CD4-positive, alpha-beta memory T cell (primary cell): ENCODE data around the gene CAMKMT. TPM values are rescaled to one million over a fixed set of nuclear protein-coding genes. Genes with fewer than 3 reads are reported as not detected.

Experiments used
- CTCF ChIA-PET: fragments of 350-600 bp; sonication (Branson Sonifier 250); formaldehyde crosslinking; loops from one replicate; lab custom pipeline; 2021; ENCODE audit warnings: inconsistent platforms; ENCODE audit not compliant: partially characterized antibody; lab: Charles Lee
- POLR2A ChIA-PET: fragments of 350-600 bp; sonication (Branson Sonifier 250); formaldehyde crosslinking; loops from one replicate; lab custom pipeline; 2021; ENCODE audit not compliant: partially characterized antibody; lab: Charles Lee
- DNase-seq, 5 donors: peaks; one replicate each; pipeline versions ENCODE4 v3.0.0 to v3.0.0-alpha.2; 2020 to 2022; ENCODE audit warnings: mixed read lengths in 1 of 5
- H3K27ac ChIP-seq: one replicate; pipeline ENCODE4 v1.7.0; 2013; ENCODE audit warnings: low read depth, low read length
- H3K27me3 ChIP-seq: 2 replicates; pipeline ENCODE4 v1.7.0; 2013; ENCODE audit warnings: mild to moderate bottlenecking, low read length, moderate library complexity; ENCODE audit not compliant: insufficient read depth
- H3K36me3 ChIP-seq: 2 replicates; pipeline ENCODE4 v1.7.0; 2013; ENCODE audit warnings: mild to moderate bottlenecking, low read length, moderate library complexity; ENCODE audit not compliant: insufficient read depth
- H3K4me1 ChIP-seq: 2 replicates; pipeline ENCODE4 v1.7.0; 2013; ENCODE audit warnings: mild to moderate bottlenecking, low read length, moderate library complexity; ENCODE audit not compliant: insufficient read depth
- H3K4me3 ChIP-seq, 2 donors: one replicate each; pipeline ENCODE4 v1.7.0; 2013; ENCODE audit warnings: low read length in 2 of 2, mild to moderate bottlenecking in 1 of 2
- H3K9me3 ChIP-seq, 2 donors: one replicate each; pipeline ENCODE4 v1.7.0; 2013; ENCODE audit warnings: low read length in 2 of 2, control low read depth in 1 of 2; ENCODE audit not compliant: control insufficient read depth in 1 of 2
- H3K27ac Mint-ChIP-seq, 7 donors: one replicate each; pipeline ENCODE4 v1.8.0; 2020 to 2021; ENCODE audit warnings: mixed read lengths in 7 of 7, mild to moderate bottlenecking in 6 of 7, inconsistent platforms in 3 of 7, moderate library complexity in 3 of 7
- H3K27me3 Mint-ChIP-seq, 2 donors: one replicate each; pipeline ENCODE4 v1.8.0; 2020 to 2021; ENCODE audit warnings: mixed read lengths in 2 of 2
- H3K36me3 Mint-ChIP-seq, 2 donors: one replicate each; pipeline ENCODE4 v1.8.0; 2020 to 2021; ENCODE audit warnings: mixed read lengths in 2 of 2, inconsistent platforms in 1 of 2, mild to moderate bottlenecking in 1 of 2
- H3K4me1 Mint-ChIP-seq, 4 donors: one replicate each; pipeline ENCODE4 v1.8.0; 2020 to 2021; ENCODE audit warnings: mixed read lengths in 4 of 4, mild to moderate bottlenecking in 1 of 4
- H3K4me3 Mint-ChIP-seq, 8 donors: one replicate each; pipeline ENCODE4 v1.8.0; 2020 to 2021; ENCODE audit warnings: mixed read lengths in 8 of 8, mild to moderate bottlenecking in 7 of 8, moderate library complexity in 6 of 8, inconsistent platforms in 3 of 8
- H3K9me3 Mint-ChIP-seq, 8 donors: one replicate each; pipeline ENCODE4 v1.8.0; 2020 to 2021; ENCODE audit warnings: mixed read lengths in 8 of 8, mild to moderate bottlenecking in 5 of 8, inconsistent platforms in 3 of 8, moderate library complexity in 1 of 8
- intact Hi-C: fragments of 100-400 bp; cut with micrococcal nuclease; formaldehyde crosslinking; loops from one replicate; pipeline ENCODE4 v1.15.1; 2023
- polyA plus RNA-seq, 2 donors: library from polyadenylated mRNA; unstranded; fragments of 300-500 nt; fragmentation: Illumina TruSeq; gene quantifications; one replicate each; pipeline ENCODE4 v1.2.3, GENCODE V29; 2021
- total RNA-seq, 2 experiments: library from RNA; stranded (reverse); gene quantifications; one replicate each; pipeline ENCODE4 v1.2.3, GENCODE V29; 2021

The CAMKMT gene
- total and polyA plus RNA-seq, 4 experiments from 2014 or later = 9.3 to 19.7 (median 15.7) TPM

DNA sequence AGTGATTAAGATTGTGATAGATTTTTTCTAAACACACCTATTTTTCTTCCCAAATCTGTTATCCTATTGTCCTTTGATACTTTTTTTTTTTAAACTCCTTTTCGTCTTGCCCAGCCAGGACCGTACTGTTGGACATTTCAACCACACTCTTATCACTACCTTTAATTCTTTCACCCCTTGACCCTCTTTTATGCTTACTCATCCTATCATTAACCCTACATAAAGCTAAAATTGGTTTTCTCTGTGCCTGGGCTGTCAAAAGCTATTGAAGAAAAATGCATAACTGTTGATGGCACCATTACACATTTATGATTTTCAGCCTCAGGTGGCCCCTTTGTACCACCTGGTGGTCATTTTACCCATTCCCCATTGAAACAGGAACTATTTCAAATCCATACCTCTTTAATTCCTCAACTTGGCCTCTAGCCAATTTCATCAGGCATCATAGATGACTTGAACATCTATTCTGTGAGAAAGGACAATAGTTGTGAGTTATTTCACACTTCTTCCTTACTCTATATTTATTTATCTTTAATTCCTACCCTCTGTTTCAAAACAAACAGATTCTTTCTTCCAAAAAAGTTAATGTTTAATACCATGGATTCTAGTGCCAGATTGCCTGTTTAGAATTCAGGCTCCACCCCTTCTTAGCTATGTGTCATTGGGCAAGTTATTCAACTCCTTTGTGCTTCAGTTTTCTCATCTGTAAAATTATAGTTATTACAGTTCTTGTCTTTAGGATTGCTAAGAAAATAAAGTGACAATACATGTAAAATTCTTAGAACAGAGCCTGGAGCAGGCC is 258.6 kb downstream of the CAMKMT start:
- H3K27me3 Mint-ChIP-seq = no peaks in the 10 kb centered on the region
- no peak for DNase-seq
- H3K4me1 ChIP-seq = peaks cover 26% of the 10 kb centered on the region
- no peaks in the 10 kb centered on the region for H3K36me3 ChIP-seq
- no peaks in the 10 kb centered on the region for H3K27me3 ChIP-seq
- POLR2A ChIA-PET = no interaction called here
- H3K4me3 ChIP-seq = no peak overlapping the region
- H3K4me1 Mint-ChIP-seq = peaks cover 0 to 10% (median 4%) of the 10 kb centered on the region in 4 donors
- peaks cover 0 to 9% (median 0%) of the 10 kb centered on the region in 8 donors for H3K9me3 Mint-ChIP-seq
- no peak overlapping the region for H3K27ac ChIP-seq
- no peak overlapping the region for H3K27ac Mint-ChIP-seq
- peaks cover 0 to 4% of the 10 kb centered on the region in 2 donors for H3K36me3 Mint-ChIP-seq
- H3K9me3 ChIP-seq = no peaks in the 10 kb centered on the region
- intact Hi-C loops = no loop called here
- no peak overlapping the region for H3K4me3 Mint-ChIP-seq
- CTCF ChIA-PET = no interaction called here

DNA sequence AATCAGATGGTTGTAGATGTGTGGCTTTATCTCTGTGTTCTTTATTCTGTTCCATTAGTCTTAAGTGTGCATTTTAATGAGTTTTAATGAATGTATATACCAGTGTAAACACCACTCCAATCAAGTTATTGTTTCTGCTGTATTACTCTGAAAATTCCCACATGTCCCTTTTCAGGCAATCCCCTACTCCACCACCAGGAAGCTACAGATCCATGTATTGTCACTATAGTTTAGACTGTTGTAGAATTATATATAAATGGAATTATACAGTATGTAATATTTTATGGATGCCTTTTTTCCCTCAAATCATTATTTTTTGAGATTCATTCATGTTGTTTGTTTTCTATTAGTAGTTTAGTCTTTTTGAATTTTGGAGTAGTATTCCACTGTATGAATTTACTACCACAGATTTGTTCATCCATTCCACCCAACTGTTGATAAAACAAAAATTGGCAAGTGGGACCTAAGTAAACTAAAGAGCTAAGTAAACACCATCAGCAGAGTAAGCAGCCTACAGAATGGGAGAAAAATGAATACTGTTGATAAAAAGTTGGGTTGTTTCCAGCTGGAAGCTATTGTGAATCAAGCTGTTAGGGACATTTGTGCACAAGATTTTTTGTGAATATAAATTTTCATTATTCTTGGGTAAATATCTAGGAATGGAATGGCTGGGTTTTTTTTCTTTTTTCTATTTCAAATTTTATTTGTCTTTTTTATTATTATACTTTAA is 262.0 kb downstream of the CAMKMT start:
- no peaks in the 10 kb centered on the region for H3K4me1 ChIP-seq
- no peaks in the 10 kb centered on the region for H3K27me3 ChIP-seq
- no peak overlapping the region for H3K4me3 Mint-ChIP-seq
- H3K36me3 ChIP-seq = no peaks in the 10 kb centered on the region
- H3K9me3 ChIP-seq = no peaks in the 10 kb centered on the region
- H3K9me3 Mint-ChIP-seq = peaks cover 0 to 9% (median 3%) of the 10 kb centered on the region in 8 donors
- H3K27me3 Mint-ChIP-seq = peaks cover 0 to 1% of the 10 kb centered on the region in 2 donors
- H3K27ac ChIP-seq = no peak overlapping the region
- H3K4me1 Mint-ChIP-seq = no peaks in the 10 kb centered on the region
- no peak overlapping the region for H3K4me3 ChIP-seq
- intact Hi-C loops = no loop called here
- H3K36me3 Mint-ChIP-seq = peaks cover 2 to 8% of the 10 kb centered on the region in 2 donors
- ChIA-PET POLR2A (no interaction called here), CTCF (no interaction called here)
- no peak overlapping the region for H3K27ac Mint-ChIP-seq
- DNase-seq = no peak

GRCh38 chr2:44628297-44628696 is 266.6 kb downstream of the CAMKMT start:
- Histone ChIP-seq H3K9me3 (no peaks in the 10 kb centered on the region), H3K4me3 (no peak overlapping the region), H3K4me1 (no peaks in the 10 kb centered on the region), H3K27ac (no peak overlapping the region), H3K27me3 (no peaks in the 10 kb centered on the region), H3K36me3 (no peaks in the 10 kb centered on the region)
- peaks cover 3 to 19% (median 9%) of the 10 kb centered on the region in 8 donors for H3K9me3 Mint-ChIP-seq
- H3K4me3 Mint-ChIP-seq = no peak overlapping the region
- POLR2A ChIA-PET = no interaction called here
- intact Hi-C loops = no loop called here
- H3K27ac Mint-ChIP-seq = no peak overlapping the region
- no peaks in the 10 kb centered on the region for H3K4me1 Mint-ChIP-seq
- DNase-seq = no peak
- peaks cover 0 to 1% of the 10 kb centered on the region in 2 donors for H3K27me3 Mint-ChIP-seq
- peaks cover 5 to 22% of the 10 kb centered on the region in 2 donors for H3K36me3 Mint-ChIP-seq
- CTCF ChIA-PET = no interaction called here

DNA sequence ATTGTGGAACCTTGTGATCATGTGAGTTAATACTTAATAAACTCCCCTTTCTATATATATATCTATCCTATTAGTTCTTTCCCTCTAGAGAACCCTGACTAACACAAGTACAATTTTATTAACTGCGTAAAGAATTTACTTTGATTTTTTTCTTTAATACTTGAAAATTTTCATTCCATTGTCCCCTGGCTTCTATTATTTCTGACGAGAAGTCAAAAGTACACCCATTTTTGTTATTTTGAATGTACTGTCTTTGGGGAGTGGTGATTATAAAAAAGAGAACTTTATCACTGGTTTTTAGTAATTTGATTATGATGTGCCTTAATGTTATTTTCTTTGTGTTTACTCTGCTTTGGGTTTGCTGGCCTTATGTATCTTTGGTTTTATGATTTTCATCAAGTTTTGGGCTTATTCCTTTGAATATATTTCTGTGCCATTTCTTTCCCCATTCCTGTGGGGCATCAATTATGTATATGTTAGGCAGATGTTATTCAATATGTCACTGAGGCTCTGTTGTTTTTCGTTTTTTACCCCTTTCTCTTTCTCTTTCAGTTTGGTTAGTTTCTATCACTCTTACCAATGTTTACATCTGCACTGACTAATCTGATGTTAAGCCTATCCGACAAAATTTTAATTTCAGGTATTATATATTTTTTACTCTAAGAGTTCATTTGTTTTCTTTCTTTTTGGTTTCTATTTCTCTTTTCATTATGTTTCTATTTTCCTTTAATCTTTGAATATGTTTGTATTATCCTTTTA is 271.4 kb downstream of the CAMKMT start:
- ChIA-PET CTCF (no interaction called here), POLR2A (no interaction called here)
- Histone ChIP-seq H3K4me3 (no peak overlapping the region), H3K27me3 (no peaks in the 10 kb centered on the region), H3K4me1 (no peaks in the 10 kb centered on the region), H3K36me3 (no peaks in the 10 kb centered on the region), H3K9me3 (no peaks in the 10 kb centered on the region), H3K27ac (no peak overlapping the region)
- Mint-ChIP-seq H3K27ac (no peak overlapping the region), H3K9me3 (peaks cover 0 to 17% (median 8%) of the 10 kb centered on the region in 8 donors), H3K4me3 (no peak overlapping the region), H3K27me3 (no peaks in the 10 kb centered on the region), H3K36me3 (peaks cover 3 to 38% of the 10 kb centered on the region in 2 donors), H3K4me1 (no peaks in the 10 kb centered on the region)
- no peak for DNase-seq
- intact Hi-C loops = no loop called here

DNA sequence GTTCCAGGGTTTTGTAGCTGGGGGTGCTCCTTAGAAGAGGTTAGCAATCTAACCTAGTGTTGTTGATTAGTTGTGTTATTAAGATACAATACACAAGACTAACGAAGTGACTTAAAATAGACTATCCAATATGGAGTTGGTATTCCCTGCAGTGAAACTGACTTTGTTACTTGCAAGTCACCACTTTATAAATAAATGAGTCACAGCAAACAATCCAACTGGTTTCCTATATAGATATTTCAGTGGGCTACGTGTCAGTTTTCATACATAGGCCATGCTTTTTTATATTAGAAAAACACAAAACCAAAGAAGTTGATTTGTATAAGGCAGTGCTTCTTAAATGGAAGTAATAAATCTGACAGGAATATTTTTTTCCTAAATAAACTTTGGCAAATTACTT is 274.0 kb downstream of the CAMKMT start:
- POLR2A ChIA-PET = no interaction called here
- Histone ChIP-seq H3K4me1 (no peaks in the 10 kb centered on the region), H3K27me3 (no peaks in the 10 kb centered on the region), H3K4me3 (no peak overlapping the region), H3K27ac (no peak overlapping the region), H3K9me3 (no peaks in the 10 kb centered on the region), H3K36me3 (no peaks in the 10 kb centered on the region)
- no peak for DNase-seq
- CTCF ChIA-PET = no interaction called here
- Mint-ChIP-seq H3K27ac (no peak overlapping the region), H3K9me3 (peaks cover 0 to 12% (median 7%) of the 10 kb centered on the region in 8 donors), H3K4me1 (no peaks in the 10 kb centered on the region), H3K4me3 (no peak overlapping the region), H3K27me3 (no peaks in the 10 kb centered on the region), H3K36me3 (peaks cover 5 to 37% of the 10 kb centered on the region in 2 donors)
- intact Hi-C loops = no loop called here

GRCh38 chr2:44638649-44639048 is 276.9 kb downstream of the CAMKMT start:
- Mint-ChIP-seq H3K4me3 (no peak overlapping the region), H3K27me3 (no peaks in the 10 kb centered on the region), H3K36me3 (peaks cover 2 to 24% of the 10 kb centered on the region in 2 donors), H3K27ac (no peak overlapping the region), H3K4me1 (no peaks in the 10 kb centered on the region), H3K9me3 (no peaks in the 10 kb centered on the region)
- no peaks in the 10 kb centered on the region for H3K9me3 ChIP-seq
- ChIA-PET CTCF (interaction anchor here (1.3 kb wide), 1 partner anchor 15 kb away, joined by 3 read pairs; no protein-coding TSS in a partner anchor), POLR2A (interaction anchor here (0.6 kb wide), 1 partner anchor 62 kb away, joined by 3 read pairs; no protein-coding TSS in a partner anchor)
- H3K36me3 ChIP-seq = no peaks in the 10 kb centered on the region
- H3K27me3 ChIP-seq = no peaks in the 10 kb centered on the region
- no peak overlapping the region for H3K27ac ChIP-seq
- H3K4me1 ChIP-seq = no peaks in the 10 kb centered on the region
- DNase-seq = no peak
- intact Hi-C loops = no loop called here
- no peak overlapping the region for H3K4me3 ChIP-seq

GRCh38 chr2:44639399-44639798 is 277.7 kb downstream of the CAMKMT start:
- intact Hi-C loops = no loop called here
- Histone ChIP-seq H3K27me3 (no peaks in the 10 kb centered on the region), H3K4me1 (no peaks in the 10 kb centered on the region), H3K4me3 (no peak overlapping the region), H3K36me3 (no peaks in the 10 kb centered on the region), H3K27ac (no peak overlapping the region), H3K9me3 (no peaks in the 10 kb centered on the region)
- DNase-seq = no peak
- ChIA-PET CTCF (interaction anchor here (1.3 kb wide), 1 partner anchor 14 kb away, joined by 3 read pairs; no protein-coding TSS in a partner anchor), POLR2A (interaction anchor here (0.6 kb wide), 1 partner anchor 63 kb away, joined by 3 read pairs; no protein-coding TSS in a partner anchor)
- Mint-ChIP-seq H3K4me3 (no peak overlapping the region), H3K27me3 (no peaks in the 10 kb centered on the region), H3K36me3 (peaks cover 2 to 19% of the 10 kb centered on the region in 2 donors), H3K4me1 (no peaks in the 10 kb centered on the region), H3K9me3 (no peaks in the 10 kb centered on the region), H3K27ac (peak overlapping the region in 1 of 7 donors; percentile 21)
